Stimulated activated naive CD8-positive, alpha-beta T cell treated with anti-CD3 and anti-CD28 coated beads, Interleukin-15, Interleukin-2, amounts not matched to agents 100 U/mL and 50 U/mL, for 24 hours (primary cell): ENCODE data around the gene MRPS5.
A peak's percentile ranks its signal among the peaks of the same experiment; 100 is the strongest.
"Not testable (repeated sequence)": the region's sequence is repeated elsewhere in the genome, so short reads cannot be mapped to it uniquely, and the experiment has no call there.

Source experiments
- ATAC-seq: fragments of 150-1000 bp; cut with Tn5 transposase; one replicate; pipeline ENCODE4 v1.10.0; 2021
- DNase-seq: peaks from one replicate; pipeline ENCODE4 v3.0.0; 2021

The MRPS5 gene

DNA sequence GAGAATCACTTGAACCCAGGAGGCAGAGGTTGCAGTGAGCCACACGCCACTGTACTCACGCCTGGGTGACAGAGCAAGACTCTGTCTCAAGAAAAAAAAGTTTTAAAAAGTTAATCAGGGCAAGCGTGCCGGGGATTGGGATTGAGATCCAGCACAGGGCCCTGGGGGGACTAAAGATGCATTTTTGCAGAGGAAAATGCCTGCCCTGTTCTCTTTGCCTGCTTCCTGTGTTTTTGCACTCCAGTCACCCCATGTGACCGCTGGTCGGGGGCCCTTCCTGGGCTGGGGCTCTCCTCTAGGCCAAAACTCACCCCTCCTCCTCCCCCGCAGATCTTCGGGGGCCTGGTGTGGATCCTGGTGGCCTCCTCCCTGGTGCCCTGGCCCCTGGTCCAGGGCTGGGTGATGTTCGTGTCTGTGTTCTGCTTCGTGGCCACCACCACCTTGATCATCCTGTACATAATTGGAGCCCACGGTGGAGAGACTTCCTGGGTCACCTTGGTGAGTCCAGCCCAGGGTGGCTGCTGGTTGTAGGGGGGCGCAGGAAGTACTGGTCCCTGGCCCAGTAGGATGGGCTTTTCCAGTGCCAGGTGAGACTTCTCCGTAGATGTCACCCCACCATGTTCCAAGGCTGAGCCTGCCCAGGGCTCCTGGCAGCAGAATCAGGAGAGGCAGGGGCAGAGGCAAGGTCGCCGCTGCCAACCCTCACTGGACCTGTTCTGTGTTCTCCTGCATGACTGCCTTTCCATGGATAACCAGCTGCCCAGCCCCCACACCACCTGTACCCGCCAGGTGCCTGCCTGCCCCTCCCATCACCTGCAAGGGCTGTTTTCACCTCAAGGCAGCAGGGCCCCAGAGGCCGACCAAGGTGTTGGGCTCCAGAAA, 73.7 kb downstream of the MRPS5 start:
- DNase-seq: no peak
- ATAC-seq: no peak

DNA sequence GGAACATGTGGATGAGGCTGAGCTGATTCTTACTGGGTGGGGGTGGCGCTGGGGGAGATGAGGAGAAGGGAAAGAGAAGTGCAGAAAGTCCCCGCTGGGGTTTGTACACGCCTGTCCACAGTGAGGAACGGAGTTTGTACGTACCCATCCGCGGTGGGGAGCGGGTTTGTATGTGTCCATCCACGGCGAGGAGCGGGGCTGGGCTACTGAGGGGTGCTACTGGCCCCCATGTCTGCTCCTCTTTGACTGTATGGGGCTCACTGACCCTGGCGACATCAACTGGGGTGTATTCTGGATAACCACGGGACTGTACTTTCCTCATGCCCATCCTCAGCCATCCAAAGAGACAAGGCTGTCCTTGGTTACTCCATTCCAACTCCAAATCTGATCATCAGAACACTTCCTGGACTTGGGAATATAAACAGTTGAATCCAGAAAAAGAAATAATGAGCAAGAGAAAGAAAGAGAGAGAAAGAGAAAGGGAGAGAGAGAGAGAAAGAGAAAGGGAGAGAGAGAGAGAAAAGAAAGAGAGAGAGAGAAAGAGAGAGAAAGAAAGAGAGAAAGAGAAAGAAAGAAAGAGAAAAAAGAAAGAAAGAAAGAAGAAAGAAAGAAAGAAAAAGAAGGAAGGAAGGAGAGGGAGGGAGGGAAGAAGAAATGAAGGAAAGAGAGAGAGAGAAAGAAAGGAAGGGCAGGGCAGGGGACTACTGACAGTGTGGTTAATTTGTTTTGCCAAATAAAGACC, 75.1 kb downstream of the MRPS5 start:
- ATAC-seq: no peak

GRCh38 chr2:95044601-95045000, 77.0 kb downstream of the MRPS5 start:
- DNase-seq (no peak), ATAC-seq (no peak)

More for the DNA sequence above, 75.1 kb downstream of the MRPS5 start:
- DNase-seq: no peak

DNA sequence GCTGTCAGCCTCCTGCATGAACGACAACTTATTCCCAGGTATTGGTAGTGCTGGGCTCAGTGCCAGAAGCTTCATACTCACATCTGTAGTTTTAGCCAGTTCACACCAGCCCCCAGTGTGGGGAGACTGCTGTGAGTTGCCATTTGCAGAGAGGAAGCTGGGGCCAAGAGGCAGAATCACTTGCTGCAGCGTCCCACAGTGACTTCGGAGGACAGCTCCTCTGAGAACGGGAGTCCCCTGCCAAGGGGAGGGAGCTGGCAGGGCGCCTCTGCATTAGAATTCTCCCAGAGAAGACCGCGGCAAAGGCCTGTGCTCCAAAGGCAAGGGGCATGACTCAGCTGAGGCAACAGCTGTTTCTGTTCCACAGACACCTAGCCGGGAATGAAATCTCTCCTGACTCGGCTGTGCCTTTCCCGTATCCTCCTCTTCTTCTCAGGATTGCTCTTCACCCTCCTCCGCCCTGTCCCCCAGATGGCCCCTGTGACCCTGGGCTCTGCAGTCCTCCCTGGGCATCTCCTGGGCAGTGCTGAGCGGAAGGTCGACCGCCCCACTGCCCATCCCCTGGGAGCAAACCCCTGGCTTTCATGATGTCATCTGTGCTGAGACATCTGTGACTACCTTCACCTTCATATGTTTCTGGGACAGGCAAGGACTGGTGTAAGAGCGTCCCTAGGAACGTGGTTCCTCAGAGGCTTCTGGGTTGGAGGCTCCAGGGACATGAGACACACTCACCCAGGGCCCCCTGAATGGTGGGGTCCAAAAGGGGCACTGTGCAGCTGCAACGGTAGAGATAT, 78.1 kb downstream of the MRPS5 start:
- DNase-seq (peak; percentile 46), ATAC-seq (peak; percentile 55)

GRCh38 chr2:95042472-95043271, 78.9 kb downstream of the MRPS5 start:
- DNase-seq (no peak), ATAC-seq (no peak)

- DNase-seq (no peak), ATAC-seq (peak; percentile 62)
These were observed 79.7 kb downstream of the MRPS5 start for GRCh38 chr2:95041824-95042442.

- peak; percentile 45 for ATAC-seq
- DNase-seq: no peak
These were observed 80.4 kb downstream of the MRPS5 start for GRCh38 chr2:95041060-95041823.

DNA sequence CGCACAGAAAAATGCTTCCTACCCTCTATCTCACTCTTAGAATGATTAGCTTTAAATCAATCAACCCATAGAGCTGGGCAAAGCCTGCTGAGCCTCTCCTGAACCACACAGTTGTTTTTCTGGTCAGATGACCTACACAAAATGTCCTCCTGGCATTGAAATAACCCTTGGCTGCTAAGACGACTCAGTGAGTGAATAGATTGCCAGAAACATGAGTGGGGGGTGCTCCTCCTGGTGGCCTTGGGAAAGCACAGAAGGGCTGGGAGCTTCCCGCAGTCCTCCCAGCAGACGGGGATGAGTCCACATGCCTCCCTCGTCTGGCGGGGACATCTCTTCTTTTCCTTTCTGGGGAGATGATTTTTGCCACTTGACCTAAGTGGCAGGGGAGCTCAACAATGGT, 81.2 kb downstream of the MRPS5 start:
- ATAC-seq (no peak), DNase-seq (no peak)

DNA sequence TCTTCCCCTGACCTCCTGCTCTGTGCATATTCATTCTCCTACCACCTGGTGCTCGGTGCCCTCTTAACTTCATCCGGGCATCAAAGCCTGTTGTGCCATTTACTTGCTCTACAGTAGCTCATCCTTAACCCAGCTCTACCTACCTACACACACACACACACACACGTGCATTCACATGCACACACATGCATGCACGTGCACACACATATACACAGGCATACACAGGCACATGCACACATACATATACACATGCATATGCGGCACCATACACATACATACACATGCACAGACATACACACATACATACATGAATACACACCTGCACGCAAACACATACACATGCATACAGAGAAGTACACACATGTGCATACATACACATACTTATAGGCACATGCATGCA, 81.6 kb downstream of the MRPS5 start:
- DNase-seq: no peak
- no peak for ATAC-seq

GRCh38 chr2:95039363-95039762, 82.2 kb downstream of the MRPS5 start:
- DNase-seq (no peak), ATAC-seq (no peak)

- ATAC-seq: no peak
- no peak for DNase-seq
These were observed 82.8 kb downstream of the MRPS5 start for GRCh38 chr2:95038635-95039298.

- not testable (repeated sequence) for ATAC-seq
These were observed 83.6 kb downstream of the MRPS5 start for GRCh38 chr2:95037841-95038585.

GRCh38 chr2:95037384-95037839, 84.2 kb downstream of the MRPS5 start:
- no peak for ATAC-seq
- DNase-seq: no peak

More at GRCh38 chr2:95037841-95038585, 83.6 kb downstream of the MRPS5 start:
- DNase-seq: not testable (repeated sequence)

- DNase-seq: no peak
- no peak for ATAC-seq
These were observed 84.8 kb downstream of the MRPS5 start for GRCh38 chr2:95036596-95037383.
